ENCODE results near the gene POLR1A. TPM values are rescaled to one million over a fixed set of nuclear protein-coding genes. Genes with fewer than 3 reads are reported as not detected.

Gene POLR1A
- total and polyA plus RNA-seq, 4 donors = 5.5 to 39.1 (median 9.7) TPM

GRCh38 chr2:86123328-86123925 is 17.7 kb upstream of the POLR1A start:
- Histone ChIP-seq H3K9me3 (ENCODE audit: control insufficient read depth in 4 of 4, insufficient read depth in 3 of 4, low read length in 3 of 4) (no peaks in the 10 kb centered on the region), H3K9ac (ENCODE audit: insufficient read depth in 1 of 2, low read length in 2 of 2) (no peak overlapping the region), H3K36me3 (ENCODE audit: control insufficient read depth in 4 of 4, insufficient read depth in 4 of 4, low read length in 4 of 4) (peaks cover 36 to 76% (median 65%) of the 10 kb centered on the region in 4 donors), H3K4me1 (ENCODE audit: control insufficient read depth in 5 of 5, insufficient read depth in 5 of 5, low read length in 5 of 5) (no peaks in the 10 kb centered on the region), H3K27me3 (ENCODE audit: control insufficient read depth in 3 of 3, insufficient read depth in 3 of 3, low read length in 2 of 3) (no peaks in the 10 kb centered on the region), H3K4me3 (no peak overlapping the region), H3K27ac (ENCODE audit: low read depth in 1 of 2, low read length in 1 of 2) (no peak overlapping the region)
- no peak for TF ChIP-seq CTCF (IDR thresholded peaks at IDR 0.05; ENCODE audit: control extremely low read depth, extremely low read depth)
- WGBS, 2 donors = 91% methylated on average over 5 of the region's 5 CpGs
- ATAC-seq (ENCODE audit: insufficient read depth, low FRiP score) = no peak
- DNase-seq = no peak

GRCh38 chr2:86118130-86118529 is 12.4 kb upstream of the POLR1A start:
- WGBS, 2 donors = 91 to 98% methylated on average over 2 of the region's 2 CpGs
- DNase-seq = no peak
- ATAC-seq (ENCODE audit: insufficient read depth, low FRiP score) = no peak
- Histone ChIP-seq H3K4me3 (no peak overlapping the region), H3K27ac (ENCODE audit: low read depth in 1 of 2, low read length in 1 of 2) (no peak overlapping the region), H3K9ac (ENCODE audit: insufficient read depth in 1 of 2, low read length in 2 of 2) (no peak overlapping the region), H3K9me3 (ENCODE audit: control insufficient read depth in 4 of 4, insufficient read depth in 3 of 4, low read length in 3 of 4) (no peaks in the 10 kb centered on the region), H3K36me3 (ENCODE audit: control insufficient read depth in 4 of 4, insufficient read depth in 4 of 4, low read length in 4 of 4) (peaks cover 33 to 61% (median 45%) of the 10 kb centered on the region in 4 donors), H3K27me3 (ENCODE audit: control insufficient read depth in 3 of 3, insufficient read depth in 3 of 3, low read length in 2 of 3) (no peaks in the 10 kb centered on the region), H3K4me1 (ENCODE audit: control insufficient read depth in 5 of 5, insufficient read depth in 5 of 5, low read length in 5 of 5) (peaks cover 0 to 7% (median 0%) of the 10 kb centered on the region in 5 donors)
- no peak for TF ChIP-seq CTCF (IDR thresholded peaks at IDR 0.05; ENCODE audit: control extremely low read depth, extremely low read depth)

GRCh38 chr2:86107031-86107430 is 1.3 kb upstream of the POLR1A start:
- no peak for DNase-seq
- no peak for ATAC-seq (ENCODE audit: insufficient read depth, low FRiP score)
- no peak overlapping the region for H3K4me3 ChIP-seq
- peak overlapping the region; percentile 50 to 80 for H3K9ac ChIP-seq (ENCODE audit: insufficient read depth in 1 of 2, low read length in 2 of 2)
- WGBS, 2 donors = 24 to 28% methylated on average over 5 of the region's 5 CpGs
- peaks cover 6 to 26% (median 14%) of the 10 kb centered on the region in 4 donors for H3K36me3 ChIP-seq (ENCODE audit: control insufficient read depth in 4 of 4, insufficient read depth in 4 of 4, low read length in 4 of 4)
- TF ChIP-seq CTCF (IDR thresholded peaks at IDR 0.05; ENCODE audit: control extremely low read depth, extremely low read depth) = no peak
- no peak overlapping the region for H3K27ac ChIP-seq (ENCODE audit: low read depth in 1 of 2, low read length in 1 of 2)
- no peaks in the 10 kb centered on the region for H3K27me3 ChIP-seq (ENCODE audit: control insufficient read depth in 3 of 3, insufficient read depth in 3 of 3, low read length in 2 of 3)
- no peaks in the 10 kb centered on the region for H3K9me3 ChIP-seq (ENCODE audit: control insufficient read depth in 4 of 4, insufficient read depth in 3 of 4, low read length in 3 of 4)
- H3K4me1 ChIP-seq (ENCODE audit: control insufficient read depth in 5 of 5, insufficient read depth in 5 of 5, low read length in 5 of 5) = peaks cover 0 to 23% (median 10%) of the 10 kb centered on the region in 5 donors

Measured in lung (tissue), 12 donors.